Measurements from ENCODE around the gene OLFML3. TPM values are rescaled to one million over a fixed set of nuclear protein-coding genes. Genes with fewer than 3 reads are reported as not detected.

Gene OLFML3
- total RNA-seq (16.3 TPM), polyA plus RNA-seq (5.0 TPM)
- long read RNA-seq, donor 1: 0 reads
- long read RNA-seq, donor 2, partial matches to known transcripts: 0 of 4 reads
- long read RNA-seq, donor 2, other reads (novel, unspliced or antisense): 0 of 4 reads
- long read RNA-seq, donor 3, transcript OLFML3-201 (3 exons, 1,780 nt): major isoform, 8 of 10 reads
- long read RNA-seq, donor 3, partial matches to known transcripts: 0 of 10 reads
- long read RNA-seq, donor 3, other reads (novel, unspliced or antisense): 0 of 10 reads
- long read RNA-seq, donor 4, partial matches to known transcripts: 0 of 2 reads
- long read RNA-seq, donor 4, other reads (novel, unspliced or antisense): 0 of 2 reads
- long read RNA-seq, donor 5, transcript OLFML3-201 (3 exons, 1,780 nt): major isoform, 27 of 29 reads
- long read RNA-seq, donor 5, partial matches to known transcripts: 0 of 29 reads
- long read RNA-seq, donor 5, other reads (novel, unspliced or antisense): 0 of 29 reads
- long read RNA-seq, donor 6, transcript OLFML3-201 (3 exons, 1,780 nt): major isoform, 6 of 6 reads
- long read RNA-seq, donor 6, partial matches to known transcripts: 0 of 6 reads
- long read RNA-seq, donor 6, other reads (novel, unspliced or antisense): 0 of 6 reads
- long read RNA-seq, donor 7, partial matches to known transcripts: 0 of 5 reads
- long read RNA-seq, donor 7, other reads (novel, unspliced or antisense): 0 of 5 reads
- long read RNA-seq, donor 8, transcript OLFML3-201 (3 exons, 1,780 nt): major isoform, 7 of 7 reads
- long read RNA-seq, donor 8, partial matches to known transcripts: 0 of 7 reads
- long read RNA-seq, donor 8, other reads (novel, unspliced or antisense): 0 of 7 reads
- long read RNA-seq, donor 9, transcript OLFML3-201 (3 exons, 1,780 nt): major isoform, 7 of 8 reads
- long read RNA-seq, donor 9, partial matches to known transcripts: 0 of 8 reads
- long read RNA-seq, donor 9, other reads (novel, unspliced or antisense): 0 of 8 reads
- long read RNA-seq, donor 10, transcript OLFML3-201 (3 exons, 1,780 nt): major isoform, 5 of 5 reads
- long read RNA-seq, donor 10, partial matches to known transcripts: 0 of 5 reads
- long read RNA-seq, donor 10, other reads (novel, unspliced or antisense): 0 of 5 reads

- Histone ChIP-seq H3K9me3 (ENCODE audit: control insufficient read depth in 2 of 2, insufficient read depth in 1 of 2, low read length in 1 of 2) (no peaks in the 10 kb centered on the region), H3K36me3 (ENCODE audit: control insufficient read depth in 2 of 2, insufficient read depth in 2 of 2, low read length in 1 of 2) (peaks cover 16 to 18% of the 10 kb centered on the region in 2 donors), H3K27me3 (ENCODE audit: control insufficient read depth in 2 of 2, insufficient read depth in 1 of 2, low read length in 1 of 2) (no peaks in the 10 kb centered on the region), H3K4me3 (ENCODE audit: low read length in 2 of 2) (no peak within 1 kb of the TSS), H3K4me1 (ENCODE audit: control insufficient read depth in 2 of 2, insufficient read depth in 2 of 2, low read length in 2 of 2) (peaks cover 20 to 43% of the 10 kb centered on the region in 2 donors), H3K27ac (ENCODE audit: low read depth in 1 of 2, low read length in 1 of 2) (peak within 1 kb of the TSS in 1 of 2 donors; percentile 38)
- peak in 8 of 9 donors; percentile 39 to 81 (median 52) for DNase-seq (ENCODE audit: low read depth in 6 of 9, low spot score in 9 of 9)
- WGBS: 53% methylated on average over 13 of the region's 13 CpGs
Measured at GRCh38 chr1:113978863-113979702, at the start of gene OLFML3. OLFML3 (plus strand) TSS chr1:113979474; CDS start chr1:113979517, 43 bp downstream.

GRCh38 chr1:113929750-113930498, 49.4 kb upstream of the OLFML3 start:
- DNase-seq (ENCODE audit: low read depth in 6 of 9, low spot score in 9 of 9): peak in 3 of 9 donors; percentile 55 to 75 (median 60)
- under 1% methylated on average over 64 of the region's 64 CpGs for WGBS
- H3K9me3 ChIP-seq (ENCODE audit: control insufficient read depth in 2 of 2, insufficient read depth in 1 of 2, low read length in 1 of 2): no peaks in the 10 kb centered on the region
- peaks cover 0 to 5% of the 10 kb centered on the region in 2 donors for H3K36me3 ChIP-seq (ENCODE audit: control insufficient read depth in 2 of 2, insufficient read depth in 2 of 2, low read length in 1 of 2)
- peak overlapping the region; percentile 94 to 99 for H3K27ac ChIP-seq (ENCODE audit: low read depth in 1 of 2, low read length in 1 of 2)
- peaks cover 14 to 35% of the 10 kb centered on the region in 2 donors for H3K4me1 ChIP-seq (ENCODE audit: control insufficient read depth in 2 of 2, insufficient read depth in 2 of 2, low read length in 2 of 2)
- H3K4me3 ChIP-seq (ENCODE audit: low read length in 2 of 2): peak overlapping the region; percentile 89 to 96
- H3K27me3 ChIP-seq (ENCODE audit: control insufficient read depth in 2 of 2, insufficient read depth in 1 of 2, low read length in 1 of 2): no peaks in the 10 kb centered on the region

GRCh38 chr1:113930499-113931161, 48.6 kb upstream of the OLFML3 start:
- Histone ChIP-seq H3K27ac (ENCODE audit: low read depth in 1 of 2, low read length in 1 of 2) (peak overlapping the region; percentile 94 to 99), H3K36me3 (ENCODE audit: control insufficient read depth in 2 of 2, insufficient read depth in 2 of 2, low read length in 1 of 2) (peaks cover 0 to 5% of the 10 kb centered on the region in 2 donors), H3K4me1 (ENCODE audit: control insufficient read depth in 2 of 2, insufficient read depth in 2 of 2, low read length in 2 of 2) (peaks cover 17 to 38% of the 10 kb centered on the region in 2 donors), H3K27me3 (ENCODE audit: control insufficient read depth in 2 of 2, insufficient read depth in 1 of 2, low read length in 1 of 2) (no peaks in the 10 kb centered on the region), H3K4me3 (ENCODE audit: low read length in 2 of 2) (peak overlapping the region; percentile 89 to 96), H3K9me3 (ENCODE audit: control insufficient read depth in 2 of 2, insufficient read depth in 1 of 2, low read length in 1 of 2) (no peaks in the 10 kb centered on the region)
- under 1% methylated on average over 8 of the region's 8 CpGs for WGBS
- DNase-seq (ENCODE audit: low read depth in 6 of 9, low spot score in 9 of 9): peak in 4 of 9 donors; percentile 62 to 83 (median 64)

GRCh38 chr1:113931451-113931851, 47.8 kb upstream of the OLFML3 start:
- H3K4me1 ChIP-seq (ENCODE audit: control insufficient read depth in 2 of 2, insufficient read depth in 2 of 2, low read length in 2 of 2): peaks cover 19 to 43% of the 10 kb centered on the region in 2 donors
- H3K4me3 ChIP-seq (ENCODE audit: low read length in 2 of 2): peak overlapping the region; percentile 89 to 96
- H3K9me3 ChIP-seq (ENCODE audit: control insufficient read depth in 2 of 2, insufficient read depth in 1 of 2, low read length in 1 of 2): no peaks in the 10 kb centered on the region
- peaks cover 0 to 5% of the 10 kb centered on the region in 2 donors for H3K36me3 ChIP-seq (ENCODE audit: control insufficient read depth in 2 of 2, insufficient read depth in 2 of 2, low read length in 1 of 2)
- no peaks in the 10 kb centered on the region for H3K27me3 ChIP-seq (ENCODE audit: control insufficient read depth in 2 of 2, insufficient read depth in 1 of 2, low read length in 1 of 2)
- DNase-seq (ENCODE audit: low read depth in 6 of 9, low spot score in 9 of 9): peak in 5 of 9 donors; percentile 50 to 87 (median 64)
- WGBS: under 1% methylated on average over 3 of the region's 3 CpGs
- peak overlapping the region; percentile 70 to 94 for H3K27ac ChIP-seq (ENCODE audit: low read depth in 1 of 2, low read length in 1 of 2)

- H3K27ac ChIP-seq (ENCODE audit: low read depth in 1 of 2, low read length in 1 of 2): peak overlapping the region in 1 of 2 donors; percentile 94
- H3K36me3 ChIP-seq (ENCODE audit: control insufficient read depth in 2 of 2, insufficient read depth in 2 of 2, low read length in 1 of 2): peaks cover 0 to 7% of the 10 kb centered on the region in 2 donors
- H3K9me3 ChIP-seq (ENCODE audit: control insufficient read depth in 2 of 2, insufficient read depth in 1 of 2, low read length in 1 of 2): no peaks in the 10 kb centered on the region
- no peaks in the 10 kb centered on the region for H3K27me3 ChIP-seq (ENCODE audit: control insufficient read depth in 2 of 2, insufficient read depth in 1 of 2, low read length in 1 of 2)
- peaks cover 33 to 50% of the 10 kb centered on the region in 2 donors for H3K4me1 ChIP-seq (ENCODE audit: control insufficient read depth in 2 of 2, insufficient read depth in 2 of 2, low read length in 2 of 2)
- H3K4me3 ChIP-seq (ENCODE audit: low read length in 2 of 2): peak overlapping the region in 1 of 2 donors; percentile 6
- DNase-seq (ENCODE audit: low read depth in 6 of 9, low spot score in 9 of 9): no peak
Measured at GRCh38 chr1:113934006-113934405, 45.3 kb upstream of the OLFML3 start.

- H3K36me3 ChIP-seq (ENCODE audit: control insufficient read depth in 2 of 2, insufficient read depth in 2 of 2, low read length in 1 of 2): peaks cover 0 to 7% of the 10 kb centered on the region in 2 donors
- no peak overlapping the region for H3K4me3 ChIP-seq (ENCODE audit: low read length in 2 of 2)
- DNase-seq (ENCODE audit: low read depth in 6 of 9, low spot score in 9 of 9): no peak
- no peaks in the 10 kb centered on the region for H3K27me3 ChIP-seq (ENCODE audit: control insufficient read depth in 2 of 2, insufficient read depth in 1 of 2, low read length in 1 of 2)
- no peaks in the 10 kb centered on the region for H3K9me3 ChIP-seq (ENCODE audit: control insufficient read depth in 2 of 2, insufficient read depth in 1 of 2, low read length in 1 of 2)
- peaks cover 37 to 56% of the 10 kb centered on the region in 2 donors for H3K4me1 ChIP-seq (ENCODE audit: control insufficient read depth in 2 of 2, insufficient read depth in 2 of 2, low read length in 2 of 2)
- peak overlapping the region; percentile 33 to 94 for H3K27ac ChIP-seq (ENCODE audit: low read depth in 1 of 2, low read length in 1 of 2)
- WGBS: 55% methylated on average over 5 of the region's 5 CpGs
Measured at GRCh38 chr1:113934511-113935055, 44.7 kb upstream of the OLFML3 start.

GRCh38 chr1:113935176-113935575, 44.1 kb upstream of the OLFML3 start:
- Histone ChIP-seq H3K9me3 (ENCODE audit: control insufficient read depth in 2 of 2, insufficient read depth in 1 of 2, low read length in 1 of 2) (no peaks in the 10 kb centered on the region), H3K27ac (ENCODE audit: low read depth in 1 of 2, low read length in 1 of 2) (peak overlapping the region in 1 of 2 donors; percentile 14), H3K27me3 (ENCODE audit: control insufficient read depth in 2 of 2, insufficient read depth in 1 of 2, low read length in 1 of 2) (no peaks in the 10 kb centered on the region), H3K4me3 (ENCODE audit: low read length in 2 of 2) (no peak overlapping the region), H3K4me1 (ENCODE audit: control insufficient read depth in 2 of 2, insufficient read depth in 2 of 2, low read length in 2 of 2) (peaks cover 41 to 62% of the 10 kb centered on the region in 2 donors), H3K36me3 (ENCODE audit: control insufficient read depth in 2 of 2, insufficient read depth in 2 of 2, low read length in 1 of 2) (peaks cover 0 to 8% of the 10 kb centered on the region in 2 donors)
- WGBS: 83% methylated on average over 1 of the region's 1 CpG
- DNase-seq (ENCODE audit: low read depth in 6 of 9, low spot score in 9 of 9): no peak
